ENCODE measurements around the gene RIPPLY2.
"Not testable (repeated sequence)": the region's sequence is repeated elsewhere in the genome, so short reads cannot be mapped to it uniquely, and the experiment has no call there.

Gene RIPPLY2, protein sequence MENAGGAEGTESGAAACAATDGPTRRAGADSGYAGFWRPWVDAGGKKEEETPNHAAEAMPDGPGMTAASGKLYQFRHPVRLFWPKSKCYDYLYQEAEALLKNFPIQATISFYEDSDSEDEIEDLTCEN

DNA sequence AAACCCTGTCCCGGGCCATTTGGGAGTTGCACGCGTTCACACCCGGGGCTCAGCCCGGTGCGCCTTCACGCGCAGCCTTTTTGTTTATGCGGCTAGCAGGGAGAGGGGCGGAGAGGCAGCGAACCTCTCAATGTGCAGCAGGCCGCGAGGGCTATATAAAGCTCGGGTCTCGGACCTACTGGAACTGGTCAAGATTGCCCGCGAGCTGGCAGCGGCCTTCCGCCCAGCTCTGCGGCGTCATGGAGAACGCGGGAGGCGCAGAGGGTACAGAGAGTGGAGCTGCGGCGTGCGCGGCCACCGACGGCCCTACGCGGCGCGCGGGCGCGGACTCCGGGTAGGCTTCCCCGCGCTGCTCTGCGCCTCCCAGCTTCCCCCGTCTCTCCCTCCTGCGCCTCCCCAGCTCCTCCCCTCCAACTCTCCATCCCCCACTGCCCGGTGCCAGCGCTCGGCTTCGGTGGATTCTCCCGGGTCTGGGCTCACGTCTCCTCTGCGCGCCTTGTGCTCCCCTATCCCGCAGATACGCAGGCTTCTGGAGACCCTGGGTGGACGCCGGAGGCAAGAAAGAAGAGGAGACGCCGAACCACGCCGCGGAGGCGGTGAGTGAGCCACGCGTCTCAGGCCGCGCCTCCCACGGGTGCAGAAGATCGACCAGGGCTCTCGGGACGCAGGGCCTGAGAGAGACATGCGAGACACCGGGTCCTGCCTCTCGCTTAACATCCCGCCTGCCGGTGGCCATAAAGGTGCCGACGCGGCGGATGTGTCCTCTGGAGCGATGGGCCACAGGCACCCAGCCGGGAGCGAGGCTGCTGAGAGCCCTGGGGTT, at the start of gene RIPPLY2:
Gene RIPPLY2, plus strand, starts transcription at position 183 of the 823 bp plus-strand sequence. Its CDS starts 57 bp downstream, at position 240.
- in situ Hi-C loops (cut with HindIII; ENCODE audit: low sequenced_read_pairs) = no loop called here

DNA sequence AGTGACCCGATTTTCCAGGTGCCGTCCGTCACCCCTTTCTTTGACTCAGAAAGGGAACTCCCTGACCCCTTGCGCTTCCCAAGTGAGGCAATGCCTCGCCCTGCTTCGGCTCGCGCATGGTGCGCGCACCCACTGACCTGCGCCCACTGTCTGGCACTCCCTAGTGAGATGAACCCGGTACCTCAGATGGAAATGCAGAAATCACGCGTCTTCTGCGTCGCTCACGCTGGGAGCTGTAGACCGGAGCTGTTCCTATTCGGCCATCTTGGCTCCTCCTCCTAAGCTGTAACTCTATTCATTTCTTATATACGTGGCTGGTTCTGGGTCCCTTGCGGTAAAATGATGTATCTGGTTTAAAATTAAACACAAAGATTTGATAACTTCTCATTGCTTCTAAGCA, 49.7 kb upstream of the RIPPLY2 start:
- in situ Hi-C loops (cut with HindIII; ENCODE audit: low sequenced_read_pairs) = not testable (repeated sequence)

DNA sequence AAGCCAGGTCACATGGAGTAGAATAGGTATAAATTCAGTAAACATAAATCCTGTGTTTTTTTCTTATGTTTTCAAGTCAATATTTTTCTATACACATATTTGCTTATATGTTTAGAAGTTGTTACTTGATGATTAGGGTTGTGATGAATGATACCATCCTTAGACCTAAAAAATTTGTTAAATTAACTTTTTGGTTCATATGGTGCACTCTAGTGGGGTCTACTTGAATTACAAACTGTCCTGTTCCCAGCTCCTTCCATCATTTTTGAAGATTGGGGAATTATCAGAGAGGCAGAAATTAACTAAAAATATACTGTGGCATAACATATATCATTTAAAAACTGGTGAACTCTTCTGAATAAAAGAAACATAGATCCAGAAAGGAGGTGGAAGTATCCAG, 48.3 kb upstream of the RIPPLY2 start:
- in situ Hi-C loops (cut with HindIII; ENCODE audit: low sequenced_read_pairs) = no loop called here

DNA sequence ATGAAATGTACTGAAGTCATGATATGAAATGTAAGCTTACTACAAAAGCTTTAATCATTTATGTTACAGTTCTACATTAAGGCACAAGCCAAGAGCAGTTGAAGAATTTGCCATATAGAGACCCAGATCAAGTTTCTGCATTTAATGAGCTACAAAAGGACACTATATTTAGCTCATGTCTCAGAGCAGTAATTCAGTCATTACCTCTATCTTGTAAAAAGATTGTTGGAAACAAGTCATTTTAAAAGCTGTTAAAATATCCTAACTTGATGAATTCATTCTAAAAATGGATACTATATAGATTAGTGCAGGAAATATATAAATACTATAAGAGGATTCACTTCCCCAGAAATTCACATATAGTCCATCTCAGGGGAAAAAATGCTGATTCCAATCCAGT, 45.2 kb upstream of the RIPPLY2 start:
- in situ Hi-C loops (cut with HindIII; ENCODE audit: low sequenced_read_pairs) = no loop called here

DNA sequence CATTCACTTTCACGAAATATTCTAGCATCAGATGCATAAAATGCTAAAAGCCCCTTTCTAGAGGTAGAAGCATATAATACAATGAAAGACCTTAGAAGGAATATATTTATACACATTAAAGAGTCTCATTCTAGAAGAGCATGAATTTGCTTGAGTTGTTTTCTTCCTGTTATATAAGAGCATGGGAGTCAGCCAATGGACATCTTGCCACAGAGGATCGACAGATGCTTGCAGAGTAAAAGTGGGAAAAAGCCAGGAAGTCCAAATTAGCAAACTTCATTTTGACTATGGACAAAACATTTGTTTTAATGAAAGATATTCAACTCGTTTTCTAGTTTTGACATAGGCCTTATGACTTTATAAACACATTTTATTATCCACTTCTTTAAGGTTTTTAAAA, 44.2 kb upstream of the RIPPLY2 start:
- in situ Hi-C loops (cut with HindIII; ENCODE audit: low sequenced_read_pairs) = no loop called here

DNA sequence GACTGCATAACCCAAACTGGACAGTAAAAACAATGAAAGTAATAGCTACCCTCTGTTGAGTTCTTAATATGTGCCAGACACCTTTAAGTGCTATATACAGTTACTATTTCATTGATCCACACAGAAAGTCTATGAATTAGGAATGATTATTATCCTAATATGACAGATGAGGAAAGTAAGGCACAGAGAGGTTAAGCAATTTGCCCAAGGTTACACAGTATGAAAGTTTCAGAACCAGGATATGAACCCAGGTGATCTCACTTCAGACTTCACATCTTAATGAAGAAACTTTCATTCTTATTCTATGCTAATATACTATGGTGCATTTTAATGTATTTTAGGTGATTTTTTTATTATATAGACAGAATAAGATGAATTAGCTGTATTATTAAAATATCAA, 40.6 kb upstream of the RIPPLY2 start:
- in situ Hi-C loops (cut with HindIII; ENCODE audit: low sequenced_read_pairs) = no loop called here

DNA sequence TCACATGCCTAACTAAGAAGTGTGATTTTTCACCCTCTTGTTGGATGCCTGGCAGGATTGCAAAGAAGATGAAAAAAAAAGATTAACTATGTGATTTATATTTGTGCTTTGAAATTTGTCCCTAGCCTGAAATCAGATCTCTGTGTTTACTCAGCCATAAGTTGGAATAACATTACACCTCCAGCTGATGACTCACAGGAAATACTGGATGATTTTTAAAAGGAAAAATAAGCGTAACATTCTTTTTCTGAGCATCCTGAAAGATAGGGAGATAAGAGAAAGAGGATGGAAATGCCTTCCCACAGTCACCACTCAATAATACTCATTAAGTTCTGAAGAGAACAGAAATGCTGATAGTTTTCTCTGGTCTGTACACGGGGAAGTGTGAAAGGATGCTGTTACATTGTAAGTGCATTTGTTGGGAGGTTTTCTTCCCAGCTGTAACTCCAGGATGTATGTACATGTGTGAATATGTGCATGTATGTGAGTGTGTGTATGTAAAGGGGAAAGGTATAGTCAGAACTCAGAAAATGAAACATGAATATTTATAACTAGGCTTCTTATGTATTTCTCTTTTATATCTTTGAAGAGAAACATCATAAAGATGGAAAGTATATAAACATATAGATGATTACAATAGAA, 37.4 kb upstream of the RIPPLY2 start:
- in situ Hi-C loops (cut with HindIII; ENCODE audit: low sequenced_read_pairs) = no loop called here

DNA sequence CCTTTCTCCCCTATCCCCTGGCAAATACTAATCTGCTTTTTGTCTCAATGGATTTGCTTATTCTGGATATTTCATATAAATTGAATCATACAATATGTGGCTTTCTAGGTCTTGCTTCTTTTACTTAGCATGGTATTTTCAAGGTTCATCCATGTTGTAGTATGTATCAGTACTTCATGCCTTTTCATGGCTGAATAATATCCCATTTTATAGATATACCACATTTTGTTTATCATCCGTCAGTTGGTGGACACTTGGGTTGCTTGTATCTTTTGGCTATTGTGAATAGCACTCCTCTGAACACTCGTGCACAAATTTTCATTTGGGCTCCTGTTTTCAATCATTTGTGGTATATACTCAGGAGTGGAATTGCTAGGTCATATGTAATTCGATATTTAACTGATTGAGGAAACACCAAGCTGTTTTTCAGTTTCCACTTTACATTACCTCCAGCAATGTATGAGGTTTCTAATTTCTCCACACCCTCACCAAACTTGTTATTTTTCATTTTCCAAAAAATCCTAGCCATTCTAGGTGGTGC, 30.5 kb upstream of the RIPPLY2 start:
- in situ Hi-C loops (cut with HindIII; ENCODE audit: low sequenced_read_pairs) = no loop called here

DNA sequence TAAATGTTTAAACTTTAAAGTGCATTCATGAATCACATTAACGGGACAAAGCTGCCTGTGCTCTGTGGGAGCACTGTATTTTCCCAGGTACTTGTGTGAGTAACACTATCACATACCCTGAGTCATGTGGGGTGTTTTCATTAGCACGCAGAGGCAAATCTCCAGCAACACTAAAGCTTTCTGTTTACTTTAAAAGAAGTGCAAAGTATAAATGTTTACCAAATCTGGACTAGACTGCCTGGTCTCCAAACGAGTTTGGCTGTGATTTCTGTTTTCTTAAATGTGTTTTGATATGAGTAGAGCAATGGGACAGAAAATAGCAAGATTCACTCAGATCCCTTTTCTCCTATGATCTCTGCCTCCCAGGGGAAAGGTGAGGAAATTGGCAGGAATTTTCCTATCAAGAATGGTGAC, 28.8 kb upstream of the RIPPLY2 start:
- in situ Hi-C loops (cut with HindIII; ENCODE audit: low sequenced_read_pairs) = no loop called here

DNA sequence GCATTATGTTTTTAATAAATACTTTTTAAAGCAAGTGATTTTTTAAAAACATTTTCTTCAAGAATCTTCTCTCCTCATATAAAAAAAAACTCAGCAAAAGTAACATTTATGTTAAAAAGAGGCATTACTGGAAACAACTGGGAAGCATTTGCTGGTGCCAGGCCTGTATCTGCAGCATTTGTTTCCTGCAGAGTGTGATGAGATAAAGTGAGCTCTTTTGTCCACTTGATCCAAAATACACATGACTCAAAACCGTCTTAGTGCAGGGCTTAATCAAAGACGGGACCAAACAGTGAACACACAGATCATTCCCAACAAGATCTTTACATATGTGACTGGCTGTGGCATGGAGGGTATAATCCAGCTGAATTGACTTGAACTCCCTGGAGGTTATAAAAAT, 28.3 kb upstream of the RIPPLY2 start:
- in situ Hi-C loops (cut with HindIII; ENCODE audit: low sequenced_read_pairs) = no loop called here

DNA sequence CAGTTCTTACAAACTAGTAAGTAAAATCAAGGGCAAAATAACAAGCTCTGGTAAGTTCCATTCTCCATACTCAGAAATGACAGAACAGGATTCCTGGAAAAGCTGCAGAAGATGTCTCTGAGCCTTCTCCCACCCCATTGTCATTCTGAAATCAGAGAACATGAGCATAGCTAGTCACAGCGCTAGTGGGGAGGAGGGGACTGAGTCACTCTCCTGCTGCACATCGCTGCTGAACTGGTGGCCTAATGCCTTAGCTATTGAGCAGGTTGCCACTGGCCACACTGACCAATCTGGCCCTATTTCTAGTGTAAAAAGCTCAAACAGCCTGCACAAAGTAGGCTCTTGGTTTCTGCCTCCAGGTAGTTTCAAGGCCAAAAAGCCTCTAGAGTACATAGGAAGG, 26.1 kb upstream of the RIPPLY2 start:
- in situ Hi-C loops (cut with HindIII; ENCODE audit: low sequenced_read_pairs) = no loop called here

DNA sequence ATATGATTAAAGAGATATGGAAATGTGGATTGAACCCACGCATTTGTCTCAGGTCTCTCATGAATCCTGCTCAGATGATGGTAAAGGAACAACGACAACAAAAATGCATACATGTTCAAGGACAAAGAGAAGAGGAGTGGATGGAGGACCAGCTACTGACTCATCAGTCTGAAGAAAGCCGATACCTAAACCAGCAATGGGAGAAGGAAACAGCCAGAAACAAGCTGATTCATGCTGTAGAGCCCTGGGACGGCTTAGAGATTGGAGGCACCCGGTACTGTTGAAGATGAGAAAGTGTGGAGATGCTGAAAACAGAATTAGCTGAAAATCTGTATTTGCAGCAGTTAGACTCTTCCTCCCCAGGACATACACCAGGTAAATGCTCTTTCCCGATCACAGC, 14.4 kb upstream of the RIPPLY2 start:
- in situ Hi-C loops (cut with HindIII; ENCODE audit: low sequenced_read_pairs) = no loop called here

DNA sequence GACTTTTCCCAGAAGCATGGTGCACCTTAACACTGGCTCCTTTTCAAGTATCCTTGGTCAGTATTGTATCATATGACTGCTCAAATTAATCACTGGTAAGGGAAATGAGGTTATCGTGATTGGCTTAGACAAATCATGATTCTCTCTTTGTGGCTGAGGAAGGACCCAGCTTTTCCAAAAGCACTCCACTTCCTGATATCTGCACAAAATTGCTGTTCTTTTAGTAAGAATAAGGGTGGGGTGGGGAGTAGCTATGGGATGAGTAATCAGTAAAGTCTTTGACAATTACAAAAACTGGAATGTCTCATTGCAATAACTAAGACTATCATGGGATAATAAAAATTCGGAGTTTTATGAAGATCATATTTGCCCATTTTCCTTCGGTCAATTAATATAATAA, 9.0 kb upstream of the RIPPLY2 start:
- in situ Hi-C loops (cut with HindIII; ENCODE audit: low sequenced_read_pairs) = no loop called here

DNA sequence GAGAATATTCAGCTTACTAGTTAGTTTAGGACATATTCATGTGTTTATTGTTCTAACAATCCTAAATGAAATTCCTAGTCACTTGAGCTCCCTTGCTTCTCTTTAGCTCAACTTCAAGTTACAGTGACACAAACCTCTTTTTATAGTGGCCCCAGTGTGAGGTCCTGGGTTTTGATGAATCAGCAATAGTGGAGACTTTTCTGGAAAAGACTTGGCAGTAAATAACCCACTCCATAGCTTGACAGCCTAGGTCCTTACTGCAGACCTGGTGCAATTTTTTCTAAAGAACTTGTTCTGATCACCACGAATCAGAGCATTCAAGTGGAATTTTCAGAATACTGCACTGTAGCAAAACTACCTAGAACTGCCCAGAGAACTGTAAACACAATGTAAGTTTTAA, 6.9 kb upstream of the RIPPLY2 start:
- in situ Hi-C loops (cut with HindIII; ENCODE audit: low sequenced_read_pairs) = no loop called here

DNA sequence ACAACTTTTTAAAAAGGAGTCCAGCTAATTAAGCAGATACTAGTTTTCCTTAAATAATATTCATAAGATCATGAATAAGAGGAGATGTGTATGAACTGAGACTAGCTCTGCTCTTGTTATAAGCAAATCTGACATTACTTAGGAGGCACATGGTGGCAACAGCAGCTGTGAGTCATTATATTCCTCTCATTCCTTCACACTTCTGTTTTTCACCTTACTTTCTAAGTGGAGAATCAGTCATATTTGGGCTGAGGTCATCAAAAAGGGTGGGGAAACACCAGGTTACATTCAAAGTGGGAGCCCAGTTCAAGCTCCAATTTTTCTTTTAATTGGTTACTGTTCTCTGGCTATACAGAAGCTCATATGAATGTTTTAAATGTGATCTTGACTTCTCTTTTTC, 6.0 kb upstream of the RIPPLY2 start:
- in situ Hi-C loops (cut with HindIII; ENCODE audit: low sequenced_read_pairs) = no loop called here

DNA sequence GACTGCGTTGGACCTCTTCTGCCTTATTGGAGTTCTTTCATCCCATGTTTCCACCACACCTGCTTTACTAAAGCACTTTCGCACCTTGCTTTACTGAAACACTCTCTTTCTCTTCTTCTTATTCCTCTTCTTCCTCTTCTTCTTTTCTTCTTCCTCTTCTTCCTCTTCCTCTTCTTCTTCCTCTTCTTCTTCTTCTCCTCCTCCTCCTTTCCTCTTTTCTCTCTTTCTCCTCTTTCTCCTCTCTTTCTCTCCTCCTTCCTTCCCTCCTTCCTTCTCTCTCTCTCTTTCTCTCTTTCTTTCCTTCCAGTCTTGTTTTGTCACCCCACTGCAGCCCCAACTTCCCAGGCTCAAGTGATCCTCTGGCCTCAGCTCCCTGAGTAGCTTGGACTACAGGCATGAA, 4.0 kb upstream of the RIPPLY2 start:
- in situ Hi-C loops (cut with HindIII; ENCODE audit: low sequenced_read_pairs) = no loop called here

DNA sequence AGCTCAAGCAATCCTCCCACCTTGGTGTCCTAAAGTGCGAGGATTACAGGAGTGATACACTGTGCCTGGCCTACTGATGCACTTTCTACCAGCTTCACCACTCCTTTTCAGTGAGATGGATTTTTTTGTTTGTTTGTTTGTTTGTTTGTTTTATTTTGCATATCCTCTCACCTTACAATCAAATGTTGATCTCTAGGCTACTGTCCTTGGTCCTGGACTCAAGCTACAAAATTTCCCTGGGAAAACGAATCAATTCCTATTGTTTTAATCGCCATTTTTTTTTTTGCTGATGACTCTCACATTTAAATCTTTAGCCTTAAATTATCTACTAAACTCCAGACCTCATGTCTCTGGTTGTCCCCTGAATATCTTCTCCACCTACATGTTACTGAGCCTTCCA, 3.5 kb upstream of the RIPPLY2 start:
- in situ Hi-C loops (cut with HindIII; ENCODE audit: low sequenced_read_pairs) = no loop called here

DNA sequence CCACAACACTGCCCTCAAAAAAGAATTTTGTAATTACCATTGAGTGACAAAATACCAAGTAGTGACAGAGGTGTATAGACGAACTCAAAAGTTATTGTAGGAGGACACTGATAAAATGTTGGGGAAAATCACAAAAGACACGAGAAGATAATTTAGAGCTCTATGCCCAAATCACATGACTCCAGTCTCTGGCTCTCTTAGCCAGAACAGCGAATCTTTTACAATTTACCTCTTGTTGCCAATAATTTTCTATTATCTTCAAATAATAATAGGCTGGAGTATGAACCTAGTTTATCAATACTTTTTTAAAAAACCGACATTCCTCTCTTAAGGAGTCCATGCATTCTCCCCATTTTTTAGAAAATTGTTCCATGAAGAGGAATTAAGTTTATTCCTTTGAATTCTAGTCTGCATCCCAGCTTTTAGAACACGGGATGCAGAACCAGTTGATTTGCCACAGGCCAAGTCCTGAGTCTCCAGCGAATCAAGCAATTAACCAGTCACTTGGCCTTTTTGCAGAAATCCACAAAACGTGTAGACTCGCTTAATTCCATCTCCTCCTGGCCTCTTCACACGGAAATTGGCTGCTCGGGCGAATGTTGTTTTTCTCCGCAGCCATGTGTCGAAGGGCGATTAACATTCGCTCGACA, 507 bp upstream of the RIPPLY2 start:
- in situ Hi-C loops (cut with HindIII; ENCODE audit: low sequenced_read_pairs) = no loop called here

DNA sequence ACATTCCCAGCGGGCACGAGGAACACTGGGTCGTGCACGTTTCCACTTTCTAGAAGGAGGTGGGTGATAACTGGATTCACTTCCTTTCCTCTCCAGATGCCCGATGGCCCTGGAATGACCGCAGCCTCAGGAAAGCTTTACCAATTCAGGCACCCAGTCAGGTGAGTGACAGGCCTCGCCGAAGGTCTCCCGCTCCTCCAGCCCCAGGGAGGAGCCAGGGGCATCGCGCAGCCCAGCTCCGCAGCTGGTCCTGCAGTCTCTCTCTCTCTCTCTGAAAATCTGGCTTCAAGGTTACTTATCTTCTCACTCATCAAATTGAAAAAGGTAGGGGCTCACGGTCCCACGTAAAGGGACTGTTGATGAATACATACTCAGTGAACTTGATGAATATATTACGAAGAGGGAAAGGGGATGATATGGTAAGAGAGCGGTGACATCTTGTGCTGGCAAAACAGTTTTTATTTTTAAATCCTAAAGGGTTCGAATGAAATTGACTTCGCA, 891 bp downstream of the RIPPLY2 start:
- in situ Hi-C loops (cut with HindIII; ENCODE audit: low sequenced_read_pairs) = no loop called here

DNA sequence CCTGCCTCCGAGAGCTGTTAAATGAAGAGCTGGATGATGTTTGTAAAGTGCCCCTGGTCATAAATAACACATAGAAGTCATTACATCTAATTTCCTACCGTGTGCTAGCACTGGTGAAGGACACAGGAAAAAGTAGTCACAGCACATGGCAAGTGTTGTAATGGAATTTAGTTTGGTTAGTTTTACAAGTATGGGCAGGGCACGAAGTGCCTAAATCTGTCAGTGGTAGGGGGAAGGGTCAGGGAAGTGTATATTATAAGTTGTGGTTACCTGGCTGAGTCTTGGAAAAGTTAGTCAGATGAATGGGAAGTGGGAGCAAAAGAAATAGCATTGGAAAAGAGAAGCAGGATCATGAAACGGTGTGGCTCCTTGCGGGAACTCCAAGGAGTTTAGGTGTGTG, 1.6 kb downstream of the RIPPLY2 start:
- in situ Hi-C loops (cut with HindIII; ENCODE audit: low sequenced_read_pairs) = no loop called here
